Astrocyte (in vitro differentiated cells and primary cell): ENCODE measurements around the gene TRIM52. TPM values are rescaled to one million over a fixed set of nuclear protein-coding genes. Genes with fewer than 3 reads are reported as not detected.

Experiments used
- DNase-seq: peaks from one replicate; pipeline ENCODE4 v3.0.0-alpha.2; 2010; ENCODE audit warnings: low read depth
- FAIRE-seq: peaks from 2 replicates; lab custom pipeline; 2011; peaks lifted over from hg19 to GRCh38; lab: Jason Lieb, UNC
- H2AFZ ChIP-seq: 2 replicates; pipeline ENCODE4 v1.6.0; 2012; ENCODE audit warnings: low read depth, low read length, inconsistent platforms
- H3K27ac ChIP-seq: 2 replicates; pipeline ENCODE4 v1.5.1; 2011; ENCODE audit warnings: low read depth, low read length, inconsistent platforms
- H3K27me3 ChIP-seq: 2 replicates; pipeline ENCODE4 v1.6.0; 2011; ENCODE audit warnings: low read length, inconsistent platforms; ENCODE audit not compliant: insufficient read depth
- H3K36me3 ChIP-seq: 2 replicates; pipeline ENCODE4 v1.5.1; 2011; ENCODE audit warnings: low read length, inconsistent platforms; ENCODE audit not compliant: insufficient read depth
- H3K4me1 ChIP-seq: 2 replicates; pipeline ENCODE4 v1.5.1; 2011; ENCODE audit warnings: low read length, inconsistent platforms; ENCODE audit not compliant: insufficient read depth
- H3K4me2 ChIP-seq: 2 replicates; pipeline ENCODE4 v1.6.0; 2012; ENCODE audit warnings: low read length, inconsistent platforms
- H3K4me3 ChIP-seq: 2 replicates; pipeline ENCODE4 v1.5.1; 2011; ENCODE audit warnings: low read depth, mild to moderate bottlenecking, low read length, inconsistent platforms; ENCODE audit not compliant: insufficient read depth
- H3K79me2 ChIP-seq: 2 replicates; pipeline ENCODE4 v1.6.0; 2012; ENCODE audit warnings: mild to moderate bottlenecking, low read length, inconsistent platforms; ENCODE audit not compliant: insufficient read depth
- H3K9ac ChIP-seq: 2 replicates; pipeline ENCODE4 v1.6.0; 2012; ENCODE audit warnings: mild to moderate bottlenecking, low read length, inconsistent platforms
- H3K9me3 ChIP-seq: 2 replicates; pipeline ENCODE4 v1.5.1; 2012; ENCODE audit warnings: low read depth, mild to moderate bottlenecking, low read length, inconsistent platforms; ENCODE audit not compliant: insufficient read depth
- H4K20me1 ChIP-seq: 2 replicates; pipeline ENCODE4 v1.6.0; 2012; ENCODE audit warnings: low read length, inconsistent platforms; ENCODE audit not compliant: insufficient read depth
- H3K27ac Mint-ChIP-seq: one replicate; pipeline ENCODE4 v1.8.0; 2021; ENCODE audit warnings: mild to moderate bottlenecking, mixed read lengths; ENCODE audit not compliant: unreplicated experiment
- H3K27me3 Mint-ChIP-seq: one replicate; pipeline ENCODE4 v1.8.0; 2021; ENCODE audit warnings: low read depth, mixed read lengths; ENCODE audit not compliant: unreplicated experiment
- H3K36me3 Mint-ChIP-seq: one replicate; pipeline ENCODE4 v1.8.0; 2021; ENCODE audit warnings: low read depth, mixed read lengths; ENCODE audit not compliant: unreplicated experiment
- H3K4me1 Mint-ChIP-seq: one replicate; pipeline ENCODE4 v1.8.0; 2021; ENCODE audit warnings: low read depth, mixed read lengths; ENCODE audit not compliant: unreplicated experiment
- H3K4me3 Mint-ChIP-seq: one replicate; pipeline ENCODE4 v1.8.0; 2021; ENCODE audit warnings: mild to moderate bottlenecking, moderate library complexity, mixed read lengths; ENCODE audit not compliant: unreplicated experiment
- H3K9me3 Mint-ChIP-seq: one replicate; pipeline ENCODE4 v1.8.0; 2021; ENCODE audit warnings: mild to moderate bottlenecking, mixed read lengths; ENCODE audit not compliant: unreplicated experiment
- CTCF ChIP-seq: IDR thresholded peaks from 2 replicates; pipeline ENCODE4 v1.5.1; 2011; ENCODE audit warnings: low read depth, mild to moderate bottlenecking, inconsistent platforms, low read length, moderate library complexity; ENCODE audit not compliant: insufficient read depth
- EZH2 ChIP-seq: IDR thresholded peaks from 2 replicates; pipeline ENCODE4 v1.6.1; 2012; ENCODE audit warnings: mild to moderate bottlenecking, low read length, inconsistent platforms; ENCODE audit not compliant: insufficient read depth
- total RNA-seq: library from RNA; stranded (reverse); gene quantifications from 2 replicates; pipeline ENCODE4 v1.2.1, GENCODE V29; 2021

TRIM52 gene
- total RNA-seq, 1 donor from 2014 or later: 6.5 TPM

- DNase-seq (no peak), FAIRE-seq (no peak)
- Histone ChIP-seq H3K79me2 (peaks cover 88% of the 10 kb centered on the region), H2AFZ (no peak overlapping the region), H3K4me1 (peaks cover 12% of the 10 kb centered on the region), H3K27me3 (no peaks in the 10 kb centered on the region), H3K9me3 (no peaks in the 10 kb centered on the region), H3K4me2 (peak overlapping the region; percentile 96), H3K27ac (no peak overlapping the region), H3K36me3 (peaks cover 16% of the 10 kb centered on the region), H4K20me1 (peaks cover 62% of the 10 kb centered on the region), H3K9ac (peak overlapping the region; percentile 99), H3K4me3 (peak overlapping the region; percentile 86)
- Mint-ChIP-seq H3K36me3 (peaks cover 12% of the 10 kb centered on the region), H3K27ac (no peak overlapping the region), H3K4me3 (peak overlapping the region; percentile 92), H3K4me1 (peaks cover 27% of the 10 kb centered on the region), H3K27me3 (no peaks in the 10 kb centered on the region), H3K9me3 (no peaks in the 10 kb centered on the region)
- TF ChIP-seq EZH2: no peak
- TF ChIP-seq CTCF: no peak
Observed at GRCh38 chr5:181259283-181259682, 1.7 kb downstream of the TRIM52 start.

GRCh38 chr5:181258576-181258975, 2.4 kb downstream of the TRIM52 start:
- DNase-seq (no peak), FAIRE-seq (no peak)
- Mint-ChIP-seq H3K36me3 (peaks cover 9% of the 10 kb centered on the region), H3K4me3 (peak overlapping the region; percentile 92), H3K27me3 (no peaks in the 10 kb centered on the region), H3K27ac (no peak overlapping the region), H3K4me1 (peaks cover 27% of the 10 kb centered on the region), H3K9me3 (no peaks in the 10 kb centered on the region)
- peak overlapping the region; percentile 96 for H3K4me2 ChIP-seq
- peaks cover 93% of the 10 kb centered on the region for H3K79me2 ChIP-seq
- H4K20me1 ChIP-seq: peaks cover 68% of the 10 kb centered on the region
- H3K4me3 ChIP-seq: peak overlapping the region; percentile 86
- TF ChIP-seq CTCF (no peak), EZH2 (no peak)
- no peak overlapping the region for H3K27ac ChIP-seq
- H3K36me3 ChIP-seq: peaks cover 14% of the 10 kb centered on the region
- no peak overlapping the region for H2AFZ ChIP-seq
- H3K9ac ChIP-seq: no peak overlapping the region
- no peaks in the 10 kb centered on the region for H3K27me3 ChIP-seq
- no peaks in the 10 kb centered on the region for H3K9me3 ChIP-seq
- peaks cover 12% of the 10 kb centered on the region for H3K4me1 ChIP-seq

- TF ChIP-seq EZH2 (no peak), CTCF (no peak)
- no peak overlapping the region for H3K27ac Mint-ChIP-seq
- Histone ChIP-seq H3K27me3 (no peaks in the 10 kb centered on the region), H3K9ac (no peak overlapping the region), H3K4me3 (no peak overlapping the region), H4K20me1 (peaks cover 92% of the 10 kb centered on the region), H3K79me2 (peaks cover 98% of the 10 kb centered on the region), H3K4me2 (no peak overlapping the region), H3K36me3 (peaks cover 23% of the 10 kb centered on the region), H3K27ac (no peak overlapping the region), H3K9me3 (no peaks in the 10 kb centered on the region), H2AFZ (no peak overlapping the region), H3K4me1 (peaks cover 12% of the 10 kb centered on the region)
- peaks cover 9% of the 10 kb centered on the region for H3K36me3 Mint-ChIP-seq
- FAIRE-seq: no peak
- no peak for DNase-seq
- no peaks in the 10 kb centered on the region for H3K27me3 Mint-ChIP-seq
- H3K4me3 Mint-ChIP-seq: peak overlapping the region; percentile 31
- H3K9me3 Mint-ChIP-seq: no peaks in the 10 kb centered on the region
- peaks cover 33% of the 10 kb centered on the region for H3K4me1 Mint-ChIP-seq
Observed at GRCh38 chr5:181255836-181256578, 4.9 kb downstream of the TRIM52 start.
